ENCODE measurements around the gene ARID1B. TPM values are rescaled to one million over a fixed set of nuclear protein-coding genes. Genes with fewer than 3 reads are reported as not detected.

Gene ARID1B
- total RNA-seq, 1 donor = 55.0 TPM

- DNase-seq (ENCODE audit: insufficient read length, low spot score, missing footprints) = peak; percentile 95
- Histone ChIP-seq H3K4me3 (ENCODE audit: insufficient read depth, low read length) (peak overlapping the region; percentile 90), H3K9me3 (ENCODE audit: low read depth, low read length) (no peaks in the 10 kb centered on the region), H3K4me2 (ENCODE audit: insufficient read depth, low read length) (peak overlapping the region; percentile 92), H3K4me1 (ENCODE audit: insufficient read depth, low read length) (peaks cover 29% of the 10 kb centered on the region), H4K20me1 (ENCODE audit: insufficient read depth, low read length) (peaks cover 4% of the 10 kb centered on the region), H3K27me3 (ENCODE audit: insufficient read depth, low read length) (no peaks in the 10 kb centered on the region), H3K36me3 (ENCODE audit: insufficient read depth, low read length) (no peaks in the 10 kb centered on the region), H3K79me2 (ENCODE audit: insufficient read depth, low read length) (peaks cover 72% of the 10 kb centered on the region), H2AFZ (ENCODE audit: low read length) (peak overlapping the region; percentile 64), H3K27ac (ENCODE audit: low read depth, low read length) (peak overlapping the region; percentile 97)
- TF ChIP-seq CTCF (IDR thresholded peaks at IDR 0.05; ENCODE audit: extremely low read depth, low read depth, low read length) = peak; percentile 12
Observed at GRCh38 chr6:157021344-157021992, 244.3 kb downstream of the ARID1B start.

GRCh38 chr6:157021993-157022740, 245.0 kb downstream of the ARID1B start:
- peak; percentile 95 for DNase-seq (ENCODE audit: insufficient read length, low spot score, missing footprints)
- Histone ChIP-seq H4K20me1 (ENCODE audit: insufficient read depth, low read length) (peaks cover 2% of the 10 kb centered on the region), H2AFZ (ENCODE audit: low read length) (peak overlapping the region; percentile 52), H3K79me2 (ENCODE audit: insufficient read depth, low read length) (peaks cover 70% of the 10 kb centered on the region), H3K27me3 (ENCODE audit: insufficient read depth, low read length) (no peaks in the 10 kb centered on the region), H3K4me3 (ENCODE audit: insufficient read depth, low read length) (peak overlapping the region; percentile 90), H3K36me3 (ENCODE audit: insufficient read depth, low read length) (no peaks in the 10 kb centered on the region), H3K9me3 (ENCODE audit: low read depth, low read length) (no peaks in the 10 kb centered on the region), H3K4me1 (ENCODE audit: insufficient read depth, low read length) (peaks cover 29% of the 10 kb centered on the region), H3K4me2 (ENCODE audit: insufficient read depth, low read length) (peak overlapping the region; percentile 93), H3K27ac (ENCODE audit: low read depth, low read length) (peak overlapping the region; percentile 97)
- no peak for TF ChIP-seq CTCF (IDR thresholded peaks at IDR 0.05; ENCODE audit: extremely low read depth, low read depth, low read length)

GRCh38 chr6:157023958-157024357, 246.8 kb downstream of the ARID1B start:
- peaks cover 2% of the 10 kb centered on the region for H4K20me1 ChIP-seq (ENCODE audit: insufficient read depth, low read length)

More at GRCh38 chr6:157023958-157024357, 246.8 kb downstream of the ARID1B start:
- Histone ChIP-seq H3K9me3 (ENCODE audit: low read depth, low read length) (no peaks in the 10 kb centered on the region), H3K36me3 (ENCODE audit: insufficient read depth, low read length) (no peaks in the 10 kb centered on the region), H3K79me2 (ENCODE audit: insufficient read depth, low read length) (peaks cover 63% of the 10 kb centered on the region), H2AFZ (ENCODE audit: low read length) (no peak overlapping the region), H3K4me2 (ENCODE audit: insufficient read depth, low read length) (no peak overlapping the region), H3K4me3 (ENCODE audit: insufficient read depth, low read length) (no peak overlapping the region), H3K27me3 (ENCODE audit: insufficient read depth, low read length) (no peaks in the 10 kb centered on the region), H3K4me1 (ENCODE audit: insufficient read depth, low read length) (peaks cover 19% of the 10 kb centered on the region), H3K27ac (ENCODE audit: low read depth, low read length) (no peak overlapping the region)
- no peak for DNase-seq (ENCODE audit: insufficient read length, low spot score, missing footprints)
- TF ChIP-seq CTCF (IDR thresholded peaks at IDR 0.05; ENCODE audit: extremely low read depth, low read depth, low read length) = no peak
